Stomach (tissue), 9 donors: ENCODE data around the gene CCDC158. TPM values are rescaled to one million over a fixed set of nuclear protein-coding genes. Genes with fewer than 3 reads are reported as not detected.

ENCODE experiments used
- DNase-seq, 2 donors: peaks; one replicate each; pipeline versions ENCODE4 v3.0.0 to v3.0.0-alpha.2; 2013 to 2019
- H3K27ac ChIP-seq, 5 donors: fragments of 200-600 bp in 4 of 5; sonication (generic) in 4 of 5; one replicate each; pipeline ENCODE4 v1.5.1; 2013 to 2019; ENCODE audit warnings: mild to moderate bottlenecking in 1 of 5, moderate library complexity in 1 of 5
- H3K27me3 ChIP-seq, 3 donors: fragments of 200-600 bp; sonication (generic); one replicate each; pipeline ENCODE4 v1.5.1; 2017 to 2019; ENCODE audit warnings: mixed run types in 1 of 3
- H3K36me3 ChIP-seq, 4 donors: fragments of 200-600 bp; sonication (generic); 1 replicate in 3 of 4; 2 replicates in 1 of 4; pipeline ENCODE4 v1.5.1; 2016 to 2019
- H3K4me1 ChIP-seq, 4 donors: fragments of 200-600 bp; sonication (generic); one replicate each; pipeline ENCODE4 v1.5.1; 2016 to 2019
- H3K4me3 ChIP-seq, 4 donors: fragments of 200-600 bp; sonication (generic) in 3 of 4; one replicate each; pipeline ENCODE4 v1.5.1; 2016 to 2019; ENCODE audit warnings: mild to moderate bottlenecking in 1 of 4
- H3K9me3 ChIP-seq, 4 donors: fragments of 200-600 bp; sonication (generic); one replicate each; pipeline ENCODE4 v1.5.1; 2016 to 2019
- CTCF ChIP-seq, 7 experiments: fragments of 450-650 bp in 4 of 7; fragments of 200-600 bp in 3 of 7; sonication (generic) in 3 of 7; IDR thresholded peaks; one replicate each; pipeline ENCODE4 v1.5.1; 2016 to 2019; ENCODE audit warnings: antibody characterized with exemption in 7 of 7, control low read depth in 2 of 7, mild to moderate bottlenecking in 1 of 7
- EP300 ChIP-seq: sonication (generic); formaldehyde crosslinking; IDR thresholded peaks from one replicate; pipeline ENCODE4 v1.6.1; 2017; ENCODE audit warnings: antibody characterized with exemption
- POLR2A ChIP-seq, 4 donors: fragments of 450-650 bp; IDR thresholded peaks; one replicate each; pipeline ENCODE4 v1.6.1; 2016; ENCODE audit warnings: antibody characterized with exemption in 4 of 4, control low read depth in 2 of 4, mild to moderate bottlenecking in 1 of 4, moderate library complexity in 1 of 4
- POLR2AphosphoS5 ChIP-seq, 3 donors: sonication (generic); formaldehyde crosslinking; IDR thresholded peaks; one replicate each; pipeline ENCODE4 v1.6.1; 2016; ENCODE audit warnings: antibody characterized with exemption in 3 of 3
- WGBS, 5 donors: extraction: QIAGEN DNeasy Blood & Tissue Kit in 3 of 5; methylation state at CpG; one replicate each; pipeline versions ENCODE4 v1.1.5 to v1.1.7; 2013 to 2018; 5-methylcytosine and 5-hydroxymethylcytosine counted together
- intact Hi-C: fragments of 100-400 bp; cut with DNase I; formaldehyde crosslinking; loops from one replicate; pipeline ENCODE4 v1.15.1; 2023; ENCODE audit warnings: low total_unique reads
- polyA plus RNA-seq, 3 donors: library from polyadenylated mRNA; stranded (reverse); fragments of 200-250 nt; gene quantifications; one replicate each; pipeline ENCODE4 v1.2.3, GENCODE V29; 2013
- total RNA-seq, 5 donors: library from RNA; depleted of rRNA; stranded (reverse); fragments of >200 nt; gene quantifications; one replicate each; pipeline versions ENCODE4 v1.1.0 to v1.2.3, GENCODE V29; 2014 to 2016
- donor health status: healthy with polysubstance abuse.
- donor health status: Bipolar disorder and iron deficiency.
- donor health status: healthy.

Gene CCDC158
- total and polyA plus RNA-seq, 8 donors = 0.73 TPM; not detected in 7

- H3K27ac ChIP-seq = no peak overlapping the region
- H3K27me3 ChIP-seq = no peaks in the 10 kb centered on the region
- WGBS, 5 donors = 71 to 80% (median 75%) methylated on average over 7 of the region's 7 CpGs
- intact Hi-C loops = no loop called here
- TF ChIP-seq EP300 (no peak), POLR2A (IDR thresholded peaks at IDR 0.05) (no peak), CTCF (IDR thresholded peaks at IDR 0.05) (no peak), POLR2AphosphoS5 (IDR thresholded peaks at IDR 0.05) (no peak)
- no peak for DNase-seq
- H3K36me3 ChIP-seq = peaks cover 0 to 3% (median 3%) of the 10 kb centered on the region in 4 donors
- no peak overlapping the region for H3K4me3 ChIP-seq
- peaks cover 0 to 22% (median 8%) of the 10 kb centered on the region in 4 donors for H3K9me3 ChIP-seq
- H3K4me1 ChIP-seq = peaks cover 0 to 6% (median 0%) of the 10 kb centered on the region in 4 donors
Observed at GRCh38 chr4:76315267-76315918, 105.5 kb downstream of the CCDC158 start.

- Histone ChIP-seq H3K4me1 (peaks cover 2 to 20% (median 4%) of the 10 kb centered on the region in 4 donors), H3K4me3 (no peak overlapping the region), H3K27ac (no peak overlapping the region), H3K36me3 (peaks cover 0 to 18% (median 16%) of the 10 kb centered on the region in 4 donors), H3K27me3 (no peaks in the 10 kb centered on the region), H3K9me3 (peaks cover 0 to 20% (median 5%) of the 10 kb centered on the region in 4 donors)
- intact Hi-C loops = no loop called here
- DNase-seq = no peak
- TF ChIP-seq POLR2AphosphoS5 (IDR thresholded peaks at IDR 0.05) = no peak
- TF ChIP-seq CTCF (IDR thresholded peaks at IDR 0.05) = no peak
- no peak for TF ChIP-seq POLR2A (IDR thresholded peaks at IDR 0.05)
- no peak for TF ChIP-seq EP300
- WGBS, 5 donors = 72 to 83% (median 78%) methylated on average over 2 of the region's 2 CpGs
Observed at GRCh38 chr4:76313547-76313946, 107.4 kb downstream of the CCDC158 start.

GRCh38 chr4:76312457-76312856 is 108.5 kb downstream of the CCDC158 start:
- TF ChIP-seq EP300 = no peak
- TF ChIP-seq POLR2AphosphoS5 (IDR thresholded peaks at IDR 0.05) = no peak
- no peak for TF ChIP-seq CTCF (IDR thresholded peaks at IDR 0.05)
- TF ChIP-seq POLR2A (IDR thresholded peaks at IDR 0.05) = no peak
- WGBS, 5 donors = 34 to 84% (median 67%) methylated on average over 1 of the region's 1 CpG
- Histone ChIP-seq H3K9me3 (peaks cover 0 to 18% (median 5%) of the 10 kb centered on the region in 4 donors), H3K36me3 (peaks cover 0 to 18% (median 16%) of the 10 kb centered on the region in 4 donors), H3K27me3 (no peaks in the 10 kb centered on the region), H3K4me1 (peaks cover 10 to 31% (median 15%) of the 10 kb centered on the region in 4 donors), H3K27ac (no peak overlapping the region), H3K4me3 (no peak overlapping the region)
- intact Hi-C loops = no loop called here
- DNase-seq = no peak

- Histone ChIP-seq H3K4me3 (no peak overlapping the region), H3K27ac (no peak overlapping the region), H3K27me3 (no peaks in the 10 kb centered on the region), H3K4me1 (peaks cover 15 to 36% (median 19%) of the 10 kb centered on the region in 4 donors), H3K36me3 (peaks cover 0 to 18% (median 16%) of the 10 kb centered on the region in 4 donors), H3K9me3 (peaks cover 0 to 13% (median 5%) of the 10 kb centered on the region in 4 donors)
- DNase-seq = peak in 1 of 2 donors; percentile 7
- TF ChIP-seq EP300 = no peak
- no peak for TF ChIP-seq POLR2A (IDR thresholded peaks at IDR 0.05)
- TF ChIP-seq CTCF (IDR thresholded peaks at IDR 0.05) = no peak
- TF ChIP-seq POLR2AphosphoS5 (IDR thresholded peaks at IDR 0.05) = no peak
- intact Hi-C loops = no loop called here
- WGBS, 5 donors = 42 to 67% (median 53%) methylated on average over 1 of the region's 1 CpG
Observed at GRCh38 chr4:76311896-76312331, 109.0 kb downstream of the CCDC158 start.
